Epithelial cell of esophagus (primary cell): ENCODE data around the gene AGXT.

Experiments used
- DNase-seq: peaks from one replicate; pipeline ENCODE4 v3.0.0; 2010; ENCODE audit warnings: low read depth
- H3K4me3 ChIP-seq: 2 replicates; pipeline ENCODE4 v1.5.1; 2011; ENCODE audit warnings: mild to moderate bottlenecking, low read length, control low read depth
- CTCF ChIP-seq: IDR thresholded peaks from 2 replicates; pipeline ENCODE4 v1.5.1; 2011; ENCODE audit warnings: low read depth, mild to moderate bottlenecking, low read length, control low read depth, inconsistent platforms; ENCODE audit not compliant: insufficient read depth; ENCODE audit errors: missing control alignments

The AGXT gene

GRCh38 chr2:240872317-240873097 lies 3.9 kb downstream of the AGXT start:
- DNase-seq: no peak
- no peak overlapping the region for H3K4me3 ChIP-seq
- no peak for TF ChIP-seq CTCF

- no peak for TF ChIP-seq CTCF
- H3K4me3 ChIP-seq: no peak overlapping the region
- no peak for DNase-seq
Observed at GRCh38 chr2:240873098-240873788, 4.6 kb downstream of the AGXT start.

GRCh38 chr2:240873805-240874714 lies 5.4 kb downstream of the AGXT start:
- no peak overlapping the region for H3K4me3 ChIP-seq
- no peak for TF ChIP-seq CTCF
- no peak for DNase-seq

- no peak for TF ChIP-seq CTCF
- DNase-seq: no peak
- no peak overlapping the region for H3K4me3 ChIP-seq
Observed at GRCh38 chr2:240874715-240875227, 6.1 kb downstream of the AGXT start.

- no peak for DNase-seq
- H3K4me3 ChIP-seq: no peak overlapping the region
- no peak for TF ChIP-seq CTCF
Observed at GRCh38 chr2:240875228-240876034, 6.8 kb downstream of the AGXT start.

- DNase-seq: no peak
- no peak for TF ChIP-seq CTCF
- H3K4me3 ChIP-seq: no peak overlapping the region
Observed at GRCh38 chr2:240876035-240876474, 7.4 kb downstream of the AGXT start.
